Stimulated activated CD8-positive, alpha-beta memory T cell treated with anti-CD3 and anti-CD28 coated beads, Interleukin-15, amount 100 ng/mL, for 48 hours (primary cell): ENCODE results near the gene LAMTOR4.
"Not testable (repeated sequence)": the region's sequence is repeated elsewhere in the genome, so short reads cannot be mapped to it uniquely, and the experiment has no call there.

Experiments
- DNase-seq, 2 donors: peaks; one replicate each; pipeline ENCODE4 v3.0.0-alpha.2; 2020; ENCODE audit warnings: low read depth in 2 of 2

Gene LAMTOR4

GRCh38 chr7:100122568-100122967, 26.1 kb upstream of the LAMTOR4 start:
- no peak for DNase-seq

GRCh38 chr7:100124301-100125230, 24.2 kb upstream of the LAMTOR4 start:
- no peak for DNase-seq

GRCh38 chr7:100126239-100126930, 22.3 kb upstream of the LAMTOR4 start:
- DNase-seq: no peak

GRCh38 chr7:100126931-100127865, 21.5 kb upstream of the LAMTOR4 start, which contains the start of gene MBLAC1:
TSS of gene MBLAC1 (plus strand) at chr7:100126967. CDS start at chr7:100127396, 429 bp downstream.
- DNase-seq: peak; percentile 79 to 81

- no peak for DNase-seq
These were observed 20.7 kb upstream of the LAMTOR4 start for GRCh38 chr7:100127866-100128636.

GRCh38 chr7:100128637-100128963, 20.1 kb upstream of the LAMTOR4 start:
- DNase-seq: no peak

- not testable (repeated sequence) for DNase-seq
These were observed 18.5 kb upstream of the LAMTOR4 start for GRCh38 chr7:100130220-100130607.

- DNase-seq: peak; percentile 66 to 67
These were observed 17.9 kb upstream of the LAMTOR4 start for GRCh38 chr7:100130608-100131453.

GRCh38 chr7:100132126-100132525, 16.6 kb upstream of the LAMTOR4 start:
- no peak for DNase-seq

- DNase-seq: peak in 1 of 2 donors; percentile 39
These were observed 16.0 kb upstream of the LAMTOR4 start for GRCh38 chr7:100132697-100133151.

GRCh38 chr7:100137851-100138760, 10.6 kb upstream of the LAMTOR4 start:
- DNase-seq: no peak

- DNase-seq: no peak
These were observed 7.2 kb upstream of the LAMTOR4 start for GRCh38 chr7:100141555-100141949.

- DNase-seq: no peak
These were observed 6.3 kb upstream of the LAMTOR4 start for GRCh38 chr7:100142461-100142860.

GRCh38 chr7:100146350-100146749, 2.4 kb upstream of the LAMTOR4 start:
- DNase-seq: not testable (repeated sequence)

- DNase-seq: no peak
These were observed 1.4 kb upstream of the LAMTOR4 start for GRCh38 chr7:100147278-100147677.

- DNase-seq: no peak
These were observed 526 bp upstream of the LAMTOR4 start for GRCh38 chr7:100148225-100148558.

- DNase-seq: no peak
These were observed 3.7 kb downstream of the LAMTOR4 start for GRCh38 chr7:100152404-100152803.

GRCh38 chr7:100152937-100153666, 4.4 kb downstream of the LAMTOR4 start:
- no peak for DNase-seq
